GM20000 (cell line): ENCODE results near the gene SNAP25.

ENCODE experiments used
- DNase-seq: peaks from one replicate; pipeline ENCODE4 v3.0.0; 2012; ENCODE audit warnings: low spot score
- TF ChIP-seq, protein P1 (sequence below): IDR thresholded peaks from 2 replicates; pipeline ENCODE4 v1.5.1; 2012; ENCODE audit warnings: mild to moderate bottlenecking, control low read depth; ENCODE audit errors: extremely low read depth, missing control alignments

SNAP25 gene

DNA sequence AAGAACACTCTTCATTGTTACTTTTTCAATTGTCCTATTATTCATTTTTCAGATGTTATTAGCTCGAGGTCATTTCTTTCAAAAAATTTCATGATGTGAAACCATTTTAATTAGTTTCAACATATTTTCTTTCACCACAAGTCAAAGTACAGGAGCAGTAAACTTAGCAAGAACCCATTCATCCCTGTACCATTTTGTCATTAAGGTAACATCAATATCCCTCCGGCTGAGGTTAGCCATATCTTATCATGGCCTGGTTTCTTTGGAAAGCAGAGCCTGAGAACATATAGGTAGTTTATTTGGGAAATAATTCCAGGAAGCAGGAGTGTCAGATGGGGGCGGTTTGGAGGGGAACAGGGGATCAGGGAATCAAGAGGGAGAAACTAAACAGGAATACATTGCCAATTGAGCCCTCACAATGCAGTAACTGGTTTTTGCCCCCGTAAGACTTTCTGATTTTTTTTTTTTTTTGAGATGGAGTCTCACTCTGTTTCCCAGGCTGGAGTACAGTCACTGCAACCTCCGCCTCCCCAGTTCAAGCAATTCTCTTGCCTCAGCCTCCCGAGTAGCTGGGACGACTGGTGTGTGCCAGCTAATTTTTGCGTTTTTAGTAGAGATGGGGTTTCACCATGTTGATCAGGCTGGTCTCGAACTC lies 131.7 kb downstream of the SNAP25 start:
- DNase-seq, result peak; percentile 15

GRCh38 chr20:10352934-10353824 lies 134.5 kb downstream of the SNAP25 start:
- TF ChIP-seq, protein P1, sequence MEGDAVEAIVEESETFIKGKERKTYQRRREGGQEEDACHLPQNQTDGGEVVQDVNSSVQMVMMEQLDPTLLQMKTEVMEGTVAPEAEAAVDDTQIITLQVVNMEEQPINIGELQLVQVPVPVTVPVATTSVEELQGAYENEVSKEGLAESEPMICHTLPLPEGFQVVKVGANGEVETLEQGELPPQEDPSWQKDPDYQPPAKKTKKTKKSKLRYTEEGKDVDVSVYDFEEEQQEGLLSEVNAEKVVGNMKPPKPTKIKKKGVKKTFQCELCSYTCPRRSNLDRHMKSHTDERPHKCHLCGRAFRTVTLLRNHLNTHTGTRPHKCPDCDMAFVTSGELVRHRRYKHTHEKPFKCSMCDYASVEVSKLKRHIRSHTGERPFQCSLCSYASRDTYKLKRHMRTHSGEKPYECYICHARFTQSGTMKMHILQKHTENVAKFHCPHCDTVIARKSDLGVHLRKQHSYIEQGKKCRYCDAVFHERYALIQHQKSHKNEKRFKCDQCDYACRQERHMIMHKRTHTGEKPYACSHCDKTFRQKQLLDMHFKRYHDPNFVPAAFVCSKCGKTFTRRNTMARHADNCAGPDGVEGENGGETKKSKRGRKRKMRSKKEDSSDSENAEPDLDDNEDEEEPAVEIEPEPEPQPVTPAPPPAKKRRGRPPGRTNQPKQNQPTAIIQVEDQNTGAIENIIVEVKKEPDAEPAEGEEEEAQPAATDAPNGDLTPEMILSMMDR, result no peak
- no peak for DNase-seq

More for the DNA sequence above, 131.7 kb downstream of the SNAP25 start:
- TF ChIP-seq, protein P1, result no peak

- DNase-seq, result no peak
- TF ChIP-seq, protein P1, result no peak
These were observed 138.0 kb downstream of the SNAP25 start for GRCh38 chr20:10356628-10357027.
